Measurements from ENCODE around the gene VPS52. TPM values are rescaled to one million over a fixed set of nuclear protein-coding genes. Genes with fewer than 3 reads are reported as not detected.

Gene VPS52
- total RNA-seq, 1 experiment from 2014 or later: 47.1 TPM

GRCh38 chr6:33273924-33274902 is 2.5 kb upstream of the VPS52 start:
- Histone ChIP-seq H3K27me3 (ENCODE audit: insufficient read depth, low read length) (no peaks in the 10 kb centered on the region), H2AFZ (ENCODE audit: low read length) (no peak overlapping the region), H4K91ac (ENCODE audit: insufficient read length, low read depth, low read length) (no peak overlapping the region), H2BK15ac (ENCODE audit: low read depth, low read length) (no peak overlapping the region), H2BK120ac (ENCODE audit: low read depth, low read length, poor library complexity, severe bottlenecking) (no peak overlapping the region), H2AK5ac (ENCODE audit: insufficient read length, low read length) (no peak overlapping the region), H3K56ac (ENCODE audit: insufficient read length, low read depth, low read length) (no peak overlapping the region), H3K79me1 (ENCODE audit: insufficient read depth, low read depth, low read length, poor library complexity, severe bottlenecking) (no peaks in the 10 kb centered on the region), H3K4me1 (ENCODE audit: insufficient read depth, low read length) (no peaks in the 10 kb centered on the region; the same call in 1 of the 2 replicates), H2BK5ac (ENCODE audit: insufficient read length, low read length) (no peak overlapping the region), H3K9ac (ENCODE audit: extremely low read depth, insufficient read length, low read length) (peak overlapping the region; percentile 46), H3K4me2 (ENCODE audit: insufficient read depth, insufficient read length, low read length) (peak overlapping the region; percentile 85), H4K5ac (ENCODE audit: insufficient read length, low read depth, low read length) (no peak overlapping the region), H3K18ac (ENCODE audit: insufficient read length, low read depth, low read length) (no peak overlapping the region), H3K27ac (ENCODE audit: insufficient read length, low read depth, low read length) (peak overlapping the region; percentile 11), H3K4ac (ENCODE audit: low read depth, low read length) (no peak overlapping the region), H3K23ac (ENCODE audit: insufficient read length, low read depth, low read length) (no peak overlapping the region), H3K23me2 (ENCODE audit: insufficient read length, low read depth, low read length, poor library complexity, severe bottlenecking) (peaks cover 13% of the 10 kb centered on the region), H3K79me2 (ENCODE audit: insufficient read depth, low read length) (peaks cover 23% of the 10 kb centered on the region; the same call in 1 of the 2 replicates), H3T11ph (ENCODE audit: low read length) (no peak overlapping the region), H2BK12ac (ENCODE audit: insufficient read length, low read depth, low read length) (no peak overlapping the region), H2BK20ac (ENCODE audit: low read depth, low read length, poor library complexity, severe bottlenecking) (no peak overlapping the region), H3K9me3 (ENCODE audit: control insufficient read depth, low read depth, low read length) (no peaks in the 10 kb centered on the region), H3K14ac (ENCODE audit: insufficient read depth, low read length) (no peak overlapping the region), H4K8ac (replicated peaks; ENCODE audit: insufficient read length, low read depth, low read length) (no peak overlapping the region), H4K20me1 (ENCODE audit: control insufficient read depth, insufficient read depth, insufficient read length) (no peaks in the 10 kb centered on the region)
- no peak for DNase-seq
- H3K27ac Mint-ChIP-seq: peak overlapping the region; percentile 79 to 100 (median 97)
- TF ChIP-seq CTCF (conservative IDR thresholded peaks at IDR 0.05): no peak
- no peaks in the 10 kb centered on the region; the same call in 1 of the 2 replicates for H3K27me3 Mint-ChIP-seq (ENCODE audit: low read depth)
- H3K4me3 Mint-ChIP-seq: peak overlapping the region; percentile 89 to 94
- no peaks in the 10 kb centered on the region; a peak in 1 of 5 replicates for H3K9me3 Mint-ChIP-seq
- H3K4me1 Mint-ChIP-seq: peaks cover 35 to 51% of the 10 kb centered on the region in 2 experiments
- WGBS (ENCODE audit: extremely low coverage, insufficient read length, low lambda C conversion rate): no CpG with 5 or more reads among the region's 14 CpGs
- peaks cover 36 to 62% (median 52%) of the 10 kb centered on the region in 3 experiments for H3K36me3 Mint-ChIP-seq (ENCODE audit: insufficient read depth in 1 of 3, low read depth in 3 of 3)
